HG03064 (cell line): ENCODE data around the gene GALM.
"Not testable (repeated sequence)": the region's sequence is repeated elsewhere in the genome, so short reads cannot be mapped to it uniquely, and the experiment has no call there.

ENCODE experiments used
- ATAC-seq: cut with Tn5 transposase; IDR thresholded peaks from one replicate; pipeline ENCODE4 v1.9.1; 2021; ENCODE audit warnings: low read depth; ENCODE audit not compliant: unreplicated experiment

GALM gene

DNA sequence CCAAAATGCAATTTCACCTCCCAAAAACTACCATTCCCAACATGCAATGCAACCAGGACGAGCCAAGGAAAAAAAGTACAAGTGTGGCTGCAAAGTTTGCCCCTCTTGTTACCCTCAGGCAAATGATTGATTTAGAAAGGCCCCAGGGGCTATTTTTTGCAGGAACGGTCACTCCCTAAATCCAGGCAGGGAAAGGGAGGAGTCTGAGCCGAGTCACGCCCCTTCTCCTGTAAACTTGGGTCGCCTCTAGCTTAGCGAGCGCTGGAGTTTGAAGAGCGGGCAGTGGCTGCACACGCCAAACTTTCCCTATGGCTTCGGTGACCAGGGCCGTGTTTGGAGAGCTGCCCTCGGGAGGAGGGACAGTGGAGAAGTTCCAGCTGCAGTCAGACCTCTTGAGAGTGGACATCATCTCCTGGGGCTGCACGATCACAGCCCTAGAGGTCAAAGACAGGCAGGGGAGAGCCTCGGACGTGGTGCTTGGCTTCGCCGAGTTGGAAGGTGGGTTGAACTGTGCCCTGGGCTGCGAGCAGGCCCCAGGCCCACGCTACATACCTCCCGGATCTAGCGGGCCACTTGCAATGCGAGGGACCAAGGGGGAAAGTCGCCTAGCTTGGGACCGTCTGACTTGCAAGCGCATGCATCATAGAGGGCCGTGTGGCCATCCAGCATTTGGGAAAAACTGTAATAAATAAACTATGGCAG is at the start of gene GALM:
Gene GALM (plus strand): TSS at position 261 of the 702 bp plus-strand sequence. CDS start 48 bp downstream, at position 309.
- ATAC-seq: peak; percentile 45

DNA sequence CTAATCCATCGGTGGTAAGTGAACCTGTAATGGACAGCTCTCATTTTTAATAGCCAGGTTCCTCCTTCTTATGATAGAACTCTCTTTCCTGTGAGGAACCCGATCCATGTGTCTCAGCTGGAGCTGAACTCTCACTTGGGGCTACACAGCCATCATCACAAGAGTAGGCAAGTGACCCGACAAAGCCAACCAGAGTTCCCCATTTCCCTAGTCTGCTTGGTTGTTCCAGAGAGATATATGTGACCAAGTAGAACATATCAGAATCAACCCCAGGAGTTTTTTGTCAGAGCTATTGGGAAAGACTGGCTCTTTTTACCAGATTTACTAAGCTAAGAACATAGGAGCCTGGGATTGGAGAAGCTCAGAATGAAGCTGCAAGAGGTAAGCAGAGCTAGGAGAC is 48.6 kb upstream of the GALM start:
- no peak for ATAC-seq

DNA sequence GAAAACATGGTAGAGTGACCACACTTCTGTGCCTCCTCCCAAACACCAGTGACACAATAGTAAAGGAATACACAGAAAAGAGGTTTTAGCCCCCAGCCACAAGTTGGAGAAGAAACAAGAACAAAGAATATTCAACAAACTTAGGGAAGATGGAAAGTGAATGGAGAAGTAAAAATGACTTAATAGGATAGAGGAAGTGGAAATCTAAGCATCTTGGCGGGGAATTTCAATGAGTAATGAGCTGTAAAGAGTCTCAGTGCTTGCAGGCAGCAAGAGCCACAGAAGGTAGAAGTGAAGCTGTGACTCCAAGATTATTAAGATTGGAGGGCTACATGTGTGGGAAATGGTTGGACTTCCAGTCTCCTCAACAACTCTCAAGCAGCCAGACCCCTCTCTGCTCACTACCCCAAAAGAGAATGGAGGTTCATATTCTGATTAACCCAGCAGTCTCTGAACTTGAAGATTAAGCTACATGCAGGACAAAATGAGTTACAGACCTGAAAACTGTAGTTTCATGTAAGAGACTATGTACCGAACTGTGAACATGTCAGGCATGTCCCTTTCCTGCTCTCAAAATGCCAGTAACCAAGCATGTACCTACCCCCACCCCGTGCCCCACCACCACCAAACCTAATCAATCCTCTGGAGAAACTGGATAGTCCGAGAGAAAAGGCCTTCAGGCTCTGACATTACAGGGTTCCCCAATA is 46.3 kb upstream of the GALM start:
- ATAC-seq: no peak

DNA sequence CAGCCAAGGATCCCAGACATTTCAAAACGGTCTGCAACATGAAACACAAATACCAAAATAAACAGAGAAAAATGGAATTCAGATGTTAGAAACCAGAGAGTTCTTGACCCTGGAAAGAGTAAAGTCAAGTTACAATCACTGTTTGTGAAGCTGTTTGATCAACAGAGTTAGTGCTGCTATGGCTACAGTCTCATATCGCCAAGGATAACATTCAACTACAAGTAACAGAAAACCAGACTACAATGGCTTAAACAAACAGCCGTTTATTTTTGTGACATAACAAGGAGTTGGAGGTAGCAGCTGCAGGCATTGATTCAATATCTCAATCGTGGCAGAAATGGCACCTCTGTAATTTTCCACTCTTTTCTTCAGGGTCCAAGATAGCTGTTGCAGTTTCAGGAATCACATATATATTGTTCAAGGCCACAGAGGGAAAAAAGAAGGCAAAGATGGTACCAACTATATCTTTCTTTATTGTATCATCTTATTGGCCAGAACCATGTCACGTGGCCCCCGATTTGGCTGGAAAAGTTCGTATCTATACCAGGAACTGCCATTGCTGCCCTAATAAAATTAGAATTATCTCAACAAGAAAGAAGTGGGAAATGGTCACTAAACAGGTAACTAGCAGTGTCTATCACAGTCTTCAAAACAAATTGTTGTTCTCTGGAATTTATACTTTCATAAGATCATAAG is 45.5 kb upstream of the GALM start:
- ATAC-seq: no peak

DNA sequence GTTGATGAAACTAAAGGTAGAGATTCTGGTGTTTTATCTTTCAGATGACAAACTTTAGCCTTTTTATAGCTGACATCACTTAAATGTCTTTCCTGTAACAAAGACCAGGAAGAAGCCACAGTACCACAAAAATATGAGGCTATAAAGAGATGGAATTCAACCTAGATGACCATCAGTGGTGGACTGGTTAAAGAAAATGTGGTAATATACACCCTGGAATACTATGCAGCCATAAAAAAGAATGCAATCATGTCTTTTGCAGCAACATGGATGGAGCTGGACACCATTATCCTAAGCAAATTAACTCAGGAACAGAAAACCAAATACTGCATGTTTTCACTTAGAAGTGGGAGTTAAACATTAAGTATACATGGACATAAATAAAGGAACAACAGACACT is 44.9 kb upstream of the GALM start:
- no peak for ATAC-seq

DNA sequence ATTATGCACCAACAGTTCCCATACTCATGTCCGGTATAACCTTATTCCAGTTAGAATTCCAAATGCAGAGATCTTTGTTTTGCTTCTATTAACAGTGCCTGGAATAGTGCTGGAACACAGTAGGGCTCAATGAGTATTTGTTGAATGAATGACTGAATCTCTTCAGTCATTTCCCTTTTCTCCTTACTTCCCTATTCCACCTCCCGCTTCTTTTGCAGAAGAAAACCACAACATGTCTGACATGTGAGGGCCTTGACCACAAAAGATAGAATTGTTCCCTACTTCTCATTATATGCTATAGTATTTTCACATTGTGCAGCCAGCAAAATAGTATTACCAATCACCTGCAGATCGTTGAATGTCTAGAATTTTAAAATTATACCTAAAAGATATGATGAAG is 43.7 kb upstream of the GALM start:
- ATAC-seq: no peak

DNA sequence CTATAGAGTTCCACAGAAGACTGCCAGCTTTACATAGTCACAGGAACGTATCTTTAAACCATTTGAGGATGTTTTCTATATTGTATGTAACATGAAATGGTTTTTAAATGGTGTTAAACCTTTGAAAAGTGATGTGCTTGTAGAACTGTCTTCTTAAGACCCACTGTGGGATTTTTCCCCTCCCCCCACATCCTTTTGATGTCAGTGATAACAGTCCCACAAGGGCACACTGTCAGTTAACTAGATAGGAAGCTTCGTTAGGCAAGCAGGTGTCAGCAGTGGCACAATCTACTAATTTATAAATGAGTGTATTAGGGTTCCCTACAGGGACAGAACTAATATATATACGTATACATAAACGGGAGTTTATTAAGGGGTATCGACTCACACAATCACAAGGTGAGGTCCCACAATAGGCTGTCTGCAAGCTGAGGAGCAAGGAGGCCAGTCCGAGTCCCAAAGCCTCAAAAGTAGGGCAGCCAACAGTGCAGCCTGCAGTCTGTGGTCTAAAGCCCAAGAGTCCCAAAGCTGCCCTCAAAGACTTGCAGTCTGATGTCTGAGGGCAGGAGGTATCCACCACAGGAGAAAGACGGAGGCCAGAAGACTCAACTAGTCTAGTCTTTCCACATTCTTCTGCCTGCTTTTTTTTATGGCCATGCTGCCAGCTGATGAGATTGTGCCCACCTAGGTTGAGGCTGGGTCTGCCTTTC is 39.4 kb upstream of the GALM start:
- ATAC-seq: no peak

DNA sequence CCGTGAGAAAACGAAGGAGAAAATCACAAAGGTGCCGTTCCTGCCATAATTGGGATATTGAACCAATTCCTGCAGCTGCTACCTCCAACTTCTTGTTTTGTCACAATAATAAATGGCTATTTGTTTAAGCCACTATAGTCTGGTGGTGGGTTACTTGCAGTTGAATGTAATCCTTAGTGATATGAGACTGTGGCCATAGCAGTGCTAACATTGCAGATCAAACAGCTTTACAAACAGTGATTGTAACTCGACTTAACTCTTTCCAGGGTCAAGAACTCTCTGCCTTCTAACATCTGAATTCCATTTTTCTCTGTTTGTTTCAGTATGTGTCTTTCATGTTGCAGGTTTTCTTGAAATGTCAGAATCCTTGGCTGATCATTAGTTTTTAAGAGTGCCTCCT is 38.5 kb upstream of the GALM start:
- no peak for ATAC-seq

DNA sequence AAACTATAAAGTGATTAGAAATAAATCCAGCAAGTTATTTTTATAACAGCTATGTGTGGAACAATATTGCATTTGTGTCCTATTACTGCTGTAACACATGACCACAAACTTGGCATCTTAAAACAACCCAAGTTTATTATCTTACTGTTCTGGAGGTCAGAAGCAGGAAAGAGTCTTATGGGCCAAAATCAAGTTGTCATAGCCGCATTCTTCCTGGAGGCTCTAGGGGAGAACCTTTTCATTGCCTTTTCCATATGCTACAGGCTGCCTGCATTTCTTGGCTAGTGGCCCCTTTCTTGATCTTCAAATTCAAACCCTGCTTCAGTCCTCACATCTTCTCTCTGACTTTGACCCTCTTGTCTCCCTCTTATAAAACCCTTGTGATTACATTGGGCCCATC is 36.2 kb upstream of the GALM start:
- ATAC-seq: no peak

DNA sequence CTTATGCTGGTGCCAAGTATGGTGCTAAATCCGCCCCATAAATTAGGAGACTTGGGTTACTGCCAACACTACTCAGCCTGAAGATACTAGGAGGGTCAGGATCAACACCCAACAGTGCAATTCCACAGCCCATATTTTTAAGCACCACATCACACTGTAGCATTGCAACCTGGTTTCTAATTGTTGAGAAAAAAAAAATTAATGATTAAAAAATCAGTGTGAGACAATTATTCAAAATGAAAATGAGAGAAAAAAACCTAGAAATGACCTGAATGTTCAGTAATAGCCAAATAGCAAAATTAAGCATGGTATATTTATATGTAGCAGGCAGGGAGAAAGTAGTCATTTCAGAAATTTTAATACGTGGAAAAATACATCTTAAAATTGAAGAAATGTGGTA is 33.9 kb upstream of the GALM start:
- ATAC-seq: no peak

DNA sequence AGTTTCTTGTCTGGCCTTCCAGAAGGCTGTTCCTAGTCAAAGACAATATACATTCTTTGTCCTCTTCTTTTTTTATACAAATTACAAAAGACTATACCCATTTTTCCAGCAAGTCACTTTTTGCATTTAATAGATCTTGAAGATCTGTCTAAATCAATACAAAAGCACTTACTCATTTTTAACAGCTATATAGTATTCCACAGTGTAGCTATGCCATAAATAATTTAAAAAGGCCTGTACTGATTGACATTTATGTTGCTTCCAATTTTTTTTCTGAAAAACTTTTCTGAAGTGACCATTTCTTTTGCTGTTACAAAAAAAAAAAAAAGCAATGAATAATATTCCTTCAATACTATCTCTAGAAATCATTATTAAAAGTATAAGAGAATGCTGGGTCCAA is 32.9 kb upstream of the GALM start:
- no peak for ATAC-seq

DNA sequence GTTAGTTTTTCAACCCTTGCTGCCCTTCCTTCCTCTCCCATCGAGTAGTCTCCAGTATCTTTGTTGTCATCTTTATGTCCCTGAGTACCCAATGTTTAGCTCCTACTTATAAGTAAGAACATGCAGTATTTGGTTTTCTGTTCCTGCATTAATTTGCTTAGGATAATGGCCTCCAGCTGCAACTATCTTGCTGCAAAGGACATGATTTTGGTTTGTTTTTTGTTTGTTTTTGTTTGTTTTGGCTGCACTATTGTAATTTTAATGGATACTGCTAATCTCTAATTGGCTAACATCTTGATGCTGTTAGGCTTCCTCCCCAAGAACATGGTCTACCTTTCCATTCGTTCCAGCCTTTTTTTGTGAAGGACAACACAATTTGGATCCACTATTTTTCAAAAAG is 32.0 kb upstream of the GALM start:
- no peak for ATAC-seq

DNA sequence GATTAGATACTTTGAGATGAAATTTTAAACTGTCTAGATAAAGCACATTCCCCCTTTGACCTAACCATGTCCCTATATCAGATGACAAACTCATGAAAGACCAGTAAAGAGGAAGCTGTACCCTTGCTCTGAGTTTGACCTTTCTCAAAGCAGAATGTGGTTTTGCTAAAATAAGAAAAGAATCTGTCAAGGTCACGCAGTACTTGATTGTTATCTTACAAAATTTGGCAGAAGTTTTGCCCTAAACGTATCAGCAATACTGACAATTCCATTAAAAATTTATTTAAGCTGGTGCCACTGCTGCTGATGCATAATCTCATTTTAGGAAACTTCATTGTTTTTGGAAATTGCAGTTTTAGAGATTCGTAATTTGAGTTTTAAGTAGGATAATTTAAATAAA is 31.2 kb upstream of the GALM start:
- ATAC-seq: peak; percentile 72

DNA sequence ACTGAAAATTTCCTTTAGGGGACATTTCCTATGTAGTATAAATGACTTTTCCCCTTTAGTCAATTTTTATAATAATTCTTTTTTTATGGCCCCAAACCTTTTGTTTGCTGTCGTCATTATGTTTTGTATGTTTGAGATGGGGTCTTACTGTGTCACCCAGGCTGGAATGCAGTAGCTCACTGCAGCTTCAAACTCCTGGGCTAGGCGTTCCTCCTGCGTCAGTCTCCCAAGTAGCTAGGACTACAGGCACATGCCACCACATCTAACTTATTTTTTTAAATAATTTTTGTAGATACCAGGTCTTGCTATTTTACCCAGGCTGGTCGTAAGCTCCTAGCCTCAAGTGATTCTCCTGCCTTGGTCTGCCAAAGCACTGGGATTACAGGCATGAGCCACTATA is 30.8 kb upstream of the GALM start:
- ATAC-seq: no peak

DNA sequence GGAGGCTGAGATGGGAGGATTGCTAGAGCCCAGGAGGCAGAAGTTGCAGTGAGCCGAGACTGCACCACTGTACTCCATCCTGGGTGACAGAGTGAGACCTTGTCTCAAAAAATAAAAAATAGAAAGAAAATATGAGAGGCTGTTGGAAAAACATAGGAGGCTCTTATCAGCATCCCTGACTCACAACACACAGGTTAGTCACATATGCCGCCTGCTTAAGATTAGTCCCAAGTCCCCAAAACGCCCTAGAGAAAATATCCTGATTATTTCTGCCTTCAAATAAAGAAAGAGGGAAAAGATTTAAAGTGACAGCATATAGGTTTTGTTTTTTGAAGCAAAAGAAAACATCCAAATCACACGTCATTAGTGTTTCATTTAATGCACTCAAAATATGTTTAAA is 29.8 kb upstream of the GALM start:
- ATAC-seq: no peak

DNA sequence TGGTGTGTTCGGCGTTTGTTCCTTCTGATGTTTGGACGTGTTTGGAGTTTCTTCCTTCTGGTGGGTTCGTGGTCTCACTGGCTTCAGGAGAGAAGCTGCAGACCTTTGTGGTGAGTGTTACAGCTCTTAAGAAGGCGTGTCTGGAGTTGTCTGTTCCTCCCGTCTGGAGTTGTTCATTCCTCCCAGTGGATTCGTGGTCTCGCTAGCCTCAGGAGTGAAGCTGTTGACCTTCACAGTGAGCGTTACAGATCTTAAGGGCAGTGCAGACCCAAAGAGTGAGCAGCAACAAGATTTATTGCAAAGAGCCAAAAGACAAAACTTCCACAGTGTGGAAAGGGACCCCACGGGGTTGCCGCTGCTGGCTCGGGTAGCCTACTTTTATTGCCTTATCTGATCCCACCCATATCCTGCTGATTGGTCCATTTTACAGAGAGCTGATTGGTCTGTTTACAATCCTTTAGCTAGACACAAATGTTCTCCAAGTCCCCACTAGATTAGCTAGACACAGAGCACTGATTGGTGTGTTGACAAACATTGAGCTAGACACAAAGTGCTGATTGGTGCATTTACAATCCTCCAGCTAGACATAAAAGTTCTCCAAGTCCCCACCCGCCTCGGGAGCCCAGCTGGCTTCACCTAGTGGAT is 23.4 kb upstream of the GALM start:
- not testable (repeated sequence) for ATAC-seq

DNA sequence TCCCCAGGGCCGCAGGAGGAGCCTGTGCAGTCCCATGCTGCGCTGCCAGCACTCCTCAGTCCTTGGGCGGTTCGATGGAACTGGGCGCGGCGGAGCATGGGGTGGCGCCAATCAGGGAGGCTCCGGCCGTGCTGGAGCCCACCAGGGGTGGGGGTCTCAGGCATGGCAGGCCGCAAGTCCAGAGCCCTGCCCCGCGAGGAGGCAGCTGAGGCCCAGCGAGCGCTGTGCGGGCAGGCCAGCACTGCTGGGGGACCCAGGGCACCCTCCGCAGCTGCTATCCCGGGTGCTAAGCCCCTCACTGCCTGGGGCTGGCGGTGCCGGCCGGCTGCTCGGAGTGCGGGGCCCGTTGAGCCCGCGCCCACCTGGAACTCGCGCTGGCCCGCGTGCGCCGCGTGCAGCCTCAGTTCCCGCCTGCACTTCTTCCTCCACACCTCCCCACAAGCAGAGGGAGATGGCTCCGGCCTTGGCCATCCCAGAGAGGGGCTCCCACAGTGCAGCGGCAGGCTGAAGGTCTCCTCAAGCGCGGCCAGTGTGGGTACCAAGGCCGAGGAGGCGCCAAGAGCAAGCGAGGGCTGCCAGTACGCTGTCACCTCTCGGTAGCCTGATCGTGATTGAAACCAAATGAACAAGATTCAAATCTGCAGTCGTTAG is 22.8 kb upstream of the GALM start:
- no peak for ATAC-seq

DNA sequence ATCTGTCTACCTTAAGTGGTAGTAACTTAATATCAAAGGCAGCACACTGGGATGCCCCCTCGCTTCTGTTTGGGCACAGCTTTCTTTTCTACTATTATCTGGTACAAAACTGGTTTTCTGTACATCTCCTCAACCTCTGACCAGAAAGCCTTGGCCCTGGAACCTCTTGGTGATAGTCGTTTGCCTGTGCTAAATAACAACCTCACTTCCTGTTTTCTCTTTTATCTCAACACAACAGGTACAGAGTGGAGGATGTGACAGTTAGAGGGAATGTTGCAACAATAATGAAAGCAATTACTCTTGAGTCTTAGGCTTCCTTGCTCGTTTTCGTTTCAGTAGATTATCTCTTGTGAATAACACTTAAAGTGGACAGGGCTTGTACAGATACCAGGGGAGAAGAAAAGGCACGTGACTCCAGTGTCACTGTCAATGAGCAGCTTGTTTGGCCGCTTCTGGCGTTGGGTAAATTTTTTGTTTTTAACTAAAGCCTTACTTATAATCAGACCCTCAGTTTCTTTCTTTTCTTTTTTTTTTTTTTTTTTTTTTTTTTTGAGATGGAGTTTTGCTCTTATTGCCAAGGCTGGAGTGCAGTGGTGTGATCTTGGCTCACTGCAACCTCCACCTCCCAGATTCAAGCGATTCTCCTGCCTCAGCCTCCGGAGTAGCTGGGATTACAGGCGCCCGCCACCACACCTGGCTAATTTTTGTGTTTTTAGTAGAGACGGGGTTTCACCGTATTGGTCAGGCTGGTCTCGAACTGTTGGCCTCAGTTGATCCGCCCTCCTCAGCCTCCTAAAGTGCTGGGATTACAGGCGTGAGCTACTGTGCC is 22.0 kb upstream of the GALM start:
- ATAC-seq: not testable (repeated sequence)

DNA sequence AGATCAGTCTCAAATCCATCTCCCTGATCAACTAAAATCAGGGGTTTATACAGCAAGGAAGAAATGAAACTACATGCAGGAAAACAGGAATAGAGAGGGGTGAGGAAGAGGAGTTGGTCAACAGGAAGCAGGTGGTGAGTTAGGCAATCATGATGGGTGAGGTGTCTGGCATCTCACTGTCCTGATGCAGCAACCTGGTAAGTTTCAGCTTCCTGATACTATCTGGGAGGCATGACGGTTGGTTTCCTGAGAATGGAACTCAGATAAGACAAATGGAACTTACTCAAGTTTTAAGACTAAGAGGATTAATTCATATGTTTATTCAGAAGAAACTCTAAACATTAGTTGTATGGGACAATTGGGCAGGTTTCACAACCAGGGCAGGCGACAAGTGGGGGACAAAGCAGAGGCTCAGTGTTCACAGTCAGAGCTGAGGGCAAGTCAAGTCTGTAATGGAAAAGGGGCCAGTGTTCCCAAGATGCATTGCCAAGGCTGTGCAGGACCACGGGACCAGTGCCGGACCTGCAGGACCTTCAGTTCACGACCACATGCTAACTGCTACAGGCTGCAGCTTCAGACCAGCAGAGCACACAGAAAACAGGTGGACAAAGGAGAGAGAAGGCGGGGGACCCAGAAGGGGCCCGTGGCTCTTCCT is 17.7 kb upstream of the GALM start:
- ATAC-seq: no peak
